H1 (cell line): ENCODE results near the gene SCNN1B. TPM values are rescaled to one million over a fixed set of nuclear protein-coding genes. Genes with fewer than 3 reads are reported as not detected.

ENCODE experiments used
- BRCA1 ChIP-seq: IDR thresholded peaks from 2 replicates; pipeline ENCODE4 v1.6.1; 2012; ENCODE audit warnings: low read depth, low read length, improper control_type of control experiment
- CHD7 ChIP-seq: fragments of 300-600 bp; sonication (generic); IDR thresholded peaks from 2 replicates; pipeline ENCODE4 v1.7.1; 2012; ENCODE audit warnings: low read length, moderate library complexity, mild to moderate bottlenecking, inconsistent platforms; ENCODE audit not compliant: insufficient replicate concordance
- EP300 ChIP-seq, 2 experiments: IDR thresholded peaks; 1 replicate in 1 of 2; 2 replicates in 1 of 2; pipeline ENCODE4 v1.6.1; 2011 to 2012; ENCODE audit warnings: low read depth in 2 of 2, low read length in 2 of 2, mild to moderate bottlenecking in 2 of 2, borderline replicate concordance in 1 of 2, inconsistent platforms in 1 of 2, moderate library complexity in 1 of 2
- HDAC2 ChIP-seq, 2 experiments: fragments of 300-600 bp in 1 of 2; sonication (generic) in 1 of 2; IDR thresholded peaks; 2 replicates each; pipeline ENCODE4 v1.6.1; 2011 to 2012; ENCODE audit warnings: low read depth in 2 of 2, low read length in 2 of 2, mild to moderate bottlenecking in 2 of 2, moderate library complexity in 2 of 2, borderline replicate concordance in 1 of 2, inconsistent platforms in 1 of 2
- POLR2A ChIP-seq, 2 experiments: IDR thresholded peaks; 1 replicate in 1 of 2; 2 replicates in 1 of 2; pipeline ENCODE4 v1.6.1; 2011; ENCODE audit warnings: low read depth in 2 of 2, low read length in 2 of 2, mild to moderate bottlenecking in 2 of 2; ENCODE audit errors: control extremely low read depth in 1 of 2
- SAP30 ChIP-seq: fragments of 300-600 bp; sonication (generic); IDR thresholded peaks from 2 replicates; pipeline ENCODE4 v1.7.1; 2012; ENCODE audit warnings: low read length, moderate library complexity, mild to moderate bottlenecking, inconsistent platforms; ENCODE audit not compliant: insufficient read depth, insufficient replicate concordance
- polyA plus RNA-seq, 7 experiments: library from polyadenylated mRNA; depleted of rRNA in 3 of 7; stranded (reverse) in 5 of 7; unstranded in 2 of 7; fragments of >200 nt in 5 of 7; fragments of 200-250 nt in 2 of 7; gene quantifications; 1 replicate in 5 of 7; 2 replicates in 1 of 7; 4 replicates in 1 of 7; pipeline versions ENCODE4 v1.2.1 to v1.2.3, GENCODE V29; 2011 to 2013; ENCODE audit warnings: missing spikeins in 2 of 7, mixed read lengths in 2 of 7
- total RNA-seq: library from RNA; stranded (reverse); fragmentation: NEBNext Ultra II Directional; extraction: Animal tissue kit (Norgen Biotek cat#: 25700); gene quantifications from 2 replicates; pipeline ENCODE4 v1.2.1, GENCODE V29; 2021
- TF ChIP-seq, protein P1 (sequence below), 3 experiments: IDR thresholded peaks; 1 replicate in 2 of 3; 2 replicates in 1 of 3; pipeline versions ENCODE4 v1.5.1 to v1.6.1; 2011; ENCODE audit warnings: low read length in 3 of 3, mild to moderate bottlenecking in 3 of 3, inconsistent platforms in 2 of 3, low read depth in 1 of 3, moderate library complexity in 1 of 3; ENCODE audit not compliant: insufficient read depth in 1 of 3; ENCODE audit errors: control extremely low read depth in 1 of 3

The SCNN1B gene
- total and polyA plus RNA-seq, 2 of the 8 experiments (the other 6 are each of a cell fraction or from before 2014, with no cell fraction given), result 0.20 to 0.95 TPM

- TF ChIP-seq CHD7 (no peak), SAP30 (no peak), POLR2A (IDR thresholded peaks at IDR 0.05; ENCODE audit: control extremely low read depth in 1 of 2, low read depth in 2 of 2, low read length in 2 of 2) (no peak), HDAC2 (IDR thresholded peaks at IDR 0.05; ENCODE audit: borderline replicate concordance in 1 of 2, low read depth in 2 of 2, low read length in 2 of 2) (no peak), EP300 (IDR thresholded peaks at IDR 0.05; ENCODE audit: borderline replicate concordance in 1 of 2, low read depth in 2 of 2, low read length in 2 of 2) (no peak), BRCA1 (no peak)
- TF ChIP-seq, protein P1, sequence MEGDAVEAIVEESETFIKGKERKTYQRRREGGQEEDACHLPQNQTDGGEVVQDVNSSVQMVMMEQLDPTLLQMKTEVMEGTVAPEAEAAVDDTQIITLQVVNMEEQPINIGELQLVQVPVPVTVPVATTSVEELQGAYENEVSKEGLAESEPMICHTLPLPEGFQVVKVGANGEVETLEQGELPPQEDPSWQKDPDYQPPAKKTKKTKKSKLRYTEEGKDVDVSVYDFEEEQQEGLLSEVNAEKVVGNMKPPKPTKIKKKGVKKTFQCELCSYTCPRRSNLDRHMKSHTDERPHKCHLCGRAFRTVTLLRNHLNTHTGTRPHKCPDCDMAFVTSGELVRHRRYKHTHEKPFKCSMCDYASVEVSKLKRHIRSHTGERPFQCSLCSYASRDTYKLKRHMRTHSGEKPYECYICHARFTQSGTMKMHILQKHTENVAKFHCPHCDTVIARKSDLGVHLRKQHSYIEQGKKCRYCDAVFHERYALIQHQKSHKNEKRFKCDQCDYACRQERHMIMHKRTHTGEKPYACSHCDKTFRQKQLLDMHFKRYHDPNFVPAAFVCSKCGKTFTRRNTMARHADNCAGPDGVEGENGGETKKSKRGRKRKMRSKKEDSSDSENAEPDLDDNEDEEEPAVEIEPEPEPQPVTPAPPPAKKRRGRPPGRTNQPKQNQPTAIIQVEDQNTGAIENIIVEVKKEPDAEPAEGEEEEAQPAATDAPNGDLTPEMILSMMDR (IDR thresholded peaks at IDR 0.05; ENCODE audit: control extremely low read depth in 1 of 3, insufficient read depth in 1 of 3, low read depth in 1 of 3, low read length in 3 of 3), result no peak
Observed at GRCh38 chr16:23407436-23408127, 105.5 kb downstream of the SCNN1B start (continued).
